ENCODE results near the gene PILRA. TPM values are rescaled to one million over a fixed set of nuclear protein-coding genes. Genes with fewer than 3 reads are reported as not detected.
"Not testable (repeated sequence)": the region's sequence is repeated elsewhere in the genome, so short reads cannot be mapped to it uniquely, and the experiment has no call there.

The PILRA gene
- total RNA-seq (2022) (0.68 TPM in 1 of 2 replicates, not detected in the other), Bru-seq, nascent RNA (percentile 16 among the genes with signal in this experiment), BruChase-seq, experiment 1, labeled RNA remaining after a 2-hour chase (percentile 28 among the genes with signal in this experiment), BruChase-seq, experiment 2, labeled RNA remaining after a 6-hour chase (percentile 26 among the genes with signal in this experiment)
- long read RNA-seq: 0 reads

DNA sequence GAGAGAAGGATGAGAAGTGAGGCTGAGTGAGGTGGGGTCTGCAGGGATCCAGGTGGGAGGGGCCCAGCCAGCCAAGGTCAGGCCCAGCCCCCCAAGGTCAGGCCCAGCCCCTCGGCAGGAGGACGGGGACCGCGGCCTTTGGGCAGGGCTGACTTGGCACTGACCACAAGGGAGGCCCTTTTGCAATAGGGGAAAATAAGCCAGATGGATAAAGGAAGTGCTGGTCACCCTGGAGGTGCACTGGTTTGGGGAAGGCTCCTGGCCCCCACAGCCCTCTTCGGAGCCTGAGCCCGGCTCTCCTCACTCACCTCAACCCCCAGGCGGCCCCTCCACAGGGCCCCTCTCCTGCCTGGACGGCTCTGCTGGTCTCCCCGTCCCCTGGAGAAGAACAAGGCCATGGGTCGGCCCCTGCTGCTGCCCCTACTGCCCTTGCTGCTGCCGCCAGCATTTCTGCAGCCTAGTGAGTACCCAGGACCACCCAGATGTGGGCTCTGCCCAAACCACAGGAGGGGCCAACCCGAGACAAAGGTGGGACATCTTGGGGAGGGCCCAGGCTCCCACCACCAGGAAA, at the start of gene PILRA:
TSS of gene PILRA (plus strand) at position 227 of the 571 bp plus-strand sequence. CDS start at position 397, 170 bp downstream.
- no peak within 1 kb of the TSS for H3K4me3 ChIP-seq (ENCODE audit: low read depth, low read length)
- no peaks in the 10 kb centered on the region for H3K36me3 ChIP-seq (ENCODE audit: control insufficient read depth, insufficient read depth, low read length)
- TF ChIP-seq, protein P1, sequence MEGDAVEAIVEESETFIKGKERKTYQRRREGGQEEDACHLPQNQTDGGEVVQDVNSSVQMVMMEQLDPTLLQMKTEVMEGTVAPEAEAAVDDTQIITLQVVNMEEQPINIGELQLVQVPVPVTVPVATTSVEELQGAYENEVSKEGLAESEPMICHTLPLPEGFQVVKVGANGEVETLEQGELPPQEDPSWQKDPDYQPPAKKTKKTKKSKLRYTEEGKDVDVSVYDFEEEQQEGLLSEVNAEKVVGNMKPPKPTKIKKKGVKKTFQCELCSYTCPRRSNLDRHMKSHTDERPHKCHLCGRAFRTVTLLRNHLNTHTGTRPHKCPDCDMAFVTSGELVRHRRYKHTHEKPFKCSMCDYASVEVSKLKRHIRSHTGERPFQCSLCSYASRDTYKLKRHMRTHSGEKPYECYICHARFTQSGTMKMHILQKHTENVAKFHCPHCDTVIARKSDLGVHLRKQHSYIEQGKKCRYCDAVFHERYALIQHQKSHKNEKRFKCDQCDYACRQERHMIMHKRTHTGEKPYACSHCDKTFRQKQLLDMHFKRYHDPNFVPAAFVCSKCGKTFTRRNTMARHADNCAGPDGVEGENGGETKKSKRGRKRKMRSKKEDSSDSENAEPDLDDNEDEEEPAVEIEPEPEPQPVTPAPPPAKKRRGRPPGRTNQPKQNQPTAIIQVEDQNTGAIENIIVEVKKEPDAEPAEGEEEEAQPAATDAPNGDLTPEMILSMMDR (IDR thresholded peaks at IDR 0.05; ENCODE audit: insufficient read depth in 1 of 2, low read depth in 1 of 2, low read length in 1 of 2, severe bottlenecking in 1 of 2, unreplicated experiment in 1 of 2): no peak
- H3K4me1 ChIP-seq: no peaks in the 10 kb centered on the region
- no peaks in the 10 kb centered on the region for H3K9me3 ChIP-seq
- intact Hi-C loops (cut with micrococcal nuclease; ENCODE audit: unreplicated experiment): no loop called here
- Mint-ChIP-seq H3K4me1 (ENCODE audit: low read depth, unreplicated experiment) (no peaks in the 10 kb centered on the region), H3K27ac (ENCODE audit: unreplicated experiment) (no peak within 1 kb of the TSS), H3K27me3 (ENCODE audit: insufficient read depth, unreplicated experiment) (no peaks in the 10 kb centered on the region), H3K9me3 (ENCODE audit: unreplicated experiment) (no peaks in the 10 kb centered on the region), H3K36me3 (ENCODE audit: insufficient read depth, unreplicated experiment) (peaks cover 26% of the 10 kb centered on the region), H3K4me3 (ENCODE audit: unreplicated experiment) (no peak within 1 kb of the TSS)
- no TSS peak for BruUV-seq (replicated peaks)
- ChIA-PET CTCF (interaction anchor here (1.6 kb wide), 1 partner anchor 34 kb away, joined by 4 read pairs; no protein-coding TSS in a partner anchor), POLR2A (no interaction called here)
- H3K27me3 ChIP-seq (replicated peaks; ENCODE audit: control insufficient read depth, insufficient read depth, low read length): no peaks in the 10 kb centered on the region
- no peak for DNase-seq

DNA sequence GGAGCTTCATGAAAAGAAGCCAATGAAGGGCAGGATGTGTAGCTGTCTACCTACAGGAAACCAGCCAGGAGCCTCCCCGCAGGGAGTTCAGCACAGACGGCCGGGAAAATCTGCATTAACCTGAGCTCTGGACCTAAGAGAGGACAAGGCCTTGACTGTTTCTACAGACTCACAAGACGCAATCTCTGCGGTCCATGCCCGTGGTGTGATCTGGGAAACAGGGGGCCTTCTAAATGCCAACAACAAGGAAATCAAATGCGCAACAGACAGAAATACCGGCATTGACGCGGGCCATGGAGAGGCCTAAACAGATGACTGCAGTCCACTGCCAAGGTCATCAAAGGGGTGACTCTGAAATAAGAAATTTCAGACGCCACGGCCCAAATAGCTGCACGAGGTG, 49.1 kb upstream of the PILRA start:
- H3K4me1 ChIP-seq; BruUV-seq (replicated peaks); H3K36me3 ChIP-seq (ENCODE audit: control insufficient read depth, insufficient read depth, low read length); POLR2A ChIA-PET; H3K27ac Mint-ChIP-seq (ENCODE audit: unreplicated experiment); H3K4me3 Mint-ChIP-seq (ENCODE audit: unreplicated experiment); CTCF ChIA-PET; DNase-seq; intact Hi-C loops (cut with micrococcal nuclease; ENCODE audit: unreplicated experiment); H3K9me3 Mint-ChIP-seq (ENCODE audit: unreplicated experiment); H3K9me3 ChIP-seq; H3K27me3 Mint-ChIP-seq (ENCODE audit: insufficient read depth, unreplicated experiment); H3K4me3 ChIP-seq (ENCODE audit: low read depth, low read length); H3K27me3 ChIP-seq (replicated peaks; ENCODE audit: control insufficient read depth, insufficient read depth, low read length); H3K4me1 Mint-ChIP-seq (ENCODE audit: low read depth, unreplicated experiment): not testable (repeated sequence)
- H3K36me3 Mint-ChIP-seq (ENCODE audit: insufficient read depth, unreplicated experiment): peaks cover 16% of the 10 kb centered on the region

DNA sequence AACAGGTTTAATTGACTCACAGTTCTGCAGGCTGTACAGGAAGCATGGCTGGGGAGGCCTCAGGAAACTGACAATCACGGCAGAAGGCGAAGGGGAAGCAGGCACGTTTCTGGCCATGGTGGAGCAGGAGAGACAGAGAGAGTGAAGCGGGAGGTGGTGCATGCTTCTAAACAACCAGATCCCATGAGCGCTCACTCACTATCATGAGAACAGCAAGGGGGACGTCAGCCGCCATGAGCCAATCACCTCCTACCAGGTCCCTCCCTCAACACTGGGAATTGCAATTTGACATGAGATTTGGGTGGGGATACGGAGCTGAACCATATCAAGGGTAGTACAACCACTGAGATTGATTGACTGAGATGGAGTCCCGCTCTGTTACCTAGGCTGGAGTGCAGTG, 47.6 kb upstream of the PILRA start:
- H3K9me3 Mint-ChIP-seq (ENCODE audit: unreplicated experiment); H3K4me1 Mint-ChIP-seq (ENCODE audit: low read depth, unreplicated experiment); H3K27me3 ChIP-seq (replicated peaks; ENCODE audit: control insufficient read depth, insufficient read depth, low read length); H3K27ac Mint-ChIP-seq (ENCODE audit: unreplicated experiment); H3K36me3 ChIP-seq (ENCODE audit: control insufficient read depth, insufficient read depth, low read length); POLR2A ChIA-PET; H3K9me3 ChIP-seq; H3K27me3 Mint-ChIP-seq (ENCODE audit: insufficient read depth, unreplicated experiment); CTCF ChIA-PET; intact Hi-C loops (cut with micrococcal nuclease; ENCODE audit: unreplicated experiment); H3K4me1 ChIP-seq; DNase-seq; H3K4me3 Mint-ChIP-seq (ENCODE audit: unreplicated experiment); BruUV-seq (replicated peaks); H3K4me3 ChIP-seq (ENCODE audit: low read depth, low read length): not testable (repeated sequence)
- H3K36me3 Mint-ChIP-seq (ENCODE audit: insufficient read depth, unreplicated experiment): peaks cover 16% of the 10 kb centered on the region

DNA sequence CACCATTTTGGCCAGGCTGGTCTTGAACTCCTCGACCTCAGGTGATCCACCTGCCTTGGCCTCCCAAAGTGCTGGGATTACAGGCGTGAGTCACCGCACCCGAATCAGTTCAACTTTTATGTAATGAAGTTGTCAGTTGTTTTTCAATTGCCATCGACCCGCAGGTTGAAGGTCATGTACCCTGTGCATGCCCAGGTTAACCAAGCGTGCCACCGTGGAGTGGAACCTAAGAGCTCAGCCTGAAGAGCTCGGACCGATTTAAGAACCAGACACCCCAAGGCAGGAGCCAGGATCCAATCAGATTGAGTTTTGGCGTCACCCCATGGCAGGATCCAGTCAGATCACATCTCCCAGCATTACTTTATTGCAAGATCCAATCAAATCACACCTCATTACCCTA, 46.4 kb upstream of the PILRA start:
- H3K27ac Mint-ChIP-seq (ENCODE audit: unreplicated experiment); POLR2A ChIA-PET; DNase-seq; H3K4me3 ChIP-seq (ENCODE audit: low read depth, low read length); CTCF ChIA-PET; H3K27me3 ChIP-seq (replicated peaks; ENCODE audit: control insufficient read depth, insufficient read depth, low read length); H3K9me3 Mint-ChIP-seq (ENCODE audit: unreplicated experiment); H3K36me3 ChIP-seq (ENCODE audit: control insufficient read depth, insufficient read depth, low read length); H3K4me1 Mint-ChIP-seq (ENCODE audit: low read depth, unreplicated experiment); H3K27me3 Mint-ChIP-seq (ENCODE audit: insufficient read depth, unreplicated experiment); intact Hi-C loops (cut with micrococcal nuclease; ENCODE audit: unreplicated experiment); H3K9me3 ChIP-seq; H3K4me1 ChIP-seq; BruUV-seq (replicated peaks); H3K4me3 Mint-ChIP-seq (ENCODE audit: unreplicated experiment): not testable (repeated sequence)
- peaks cover 16% of the 10 kb centered on the region for H3K36me3 Mint-ChIP-seq (ENCODE audit: insufficient read depth, unreplicated experiment)

DNA sequence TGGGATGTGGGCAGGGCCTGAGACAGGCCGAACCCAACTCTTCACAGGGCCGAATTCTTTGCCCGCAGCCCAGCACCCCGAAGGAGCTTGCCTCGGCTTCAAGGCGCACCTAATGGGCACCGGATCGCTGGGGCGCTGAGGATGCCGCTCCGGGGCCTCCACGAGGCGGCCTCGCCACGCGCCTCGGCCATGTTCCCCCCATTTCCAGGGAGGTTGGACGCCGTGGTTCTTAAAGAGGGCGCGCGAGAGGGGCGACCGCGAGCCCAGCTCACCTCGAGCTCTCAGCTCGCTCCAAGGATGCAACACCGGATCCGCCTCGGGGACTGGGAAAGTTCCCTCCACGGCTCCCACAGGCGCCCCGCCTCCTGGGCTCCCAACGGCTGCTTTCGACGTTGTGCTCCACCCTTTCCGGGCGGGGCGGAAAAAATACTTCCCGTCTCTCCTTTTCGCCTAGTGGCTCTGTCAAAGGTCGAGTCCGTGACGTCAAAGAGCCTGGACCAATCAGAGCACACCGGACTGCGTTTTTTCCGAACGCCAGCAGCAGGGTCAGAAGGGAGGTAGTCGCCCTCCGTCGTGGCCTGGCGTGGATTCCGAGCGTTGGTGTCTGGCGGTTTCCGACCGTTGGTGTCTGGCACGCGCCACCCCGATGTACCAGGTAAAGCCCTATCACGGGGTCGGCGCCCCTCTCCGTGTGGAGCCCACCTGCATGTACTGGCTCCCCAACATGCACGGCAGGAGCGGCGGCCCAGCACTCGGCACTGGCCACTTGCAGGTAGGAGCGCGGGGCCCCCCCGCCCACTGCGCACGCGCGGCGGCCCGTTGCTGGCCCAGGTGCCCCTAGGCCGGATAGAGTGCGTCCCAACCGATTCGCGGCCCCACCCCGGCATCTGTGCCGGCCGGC, 37.5 kb upstream of the PILRA start:
- H3K27me3 ChIP-seq (replicated peaks; ENCODE audit: control insufficient read depth, insufficient read depth, low read length); H3K36me3 ChIP-seq (ENCODE audit: control insufficient read depth, insufficient read depth, low read length); POLR2A ChIA-PET; H3K4me1 ChIP-seq; H3K9me3 ChIP-seq; H3K4me1 Mint-ChIP-seq (ENCODE audit: low read depth, unreplicated experiment); H3K9me3 Mint-ChIP-seq (ENCODE audit: unreplicated experiment); H3K27me3 Mint-ChIP-seq (ENCODE audit: insufficient read depth, unreplicated experiment): not testable (repeated sequence)
- intact Hi-C loops (cut with micrococcal nuclease; ENCODE audit: unreplicated experiment): loop anchor here (5.0 kb wide), 1 partner anchor 69 kb away; no protein-coding TSS in a partner anchor
- TSS peak; percentile 39 for BruUV-seq (replicated peaks)
- H3K4me3 Mint-ChIP-seq (ENCODE audit: unreplicated experiment): peak overlapping the region; percentile 89
- peak; percentile 95 to 97 for DNase-seq
- CTCF ChIA-PET: interaction anchor here (1.0 kb wide), 1 partner anchor 60 kb away, joined by 4 read pairs; no protein-coding TSS in a partner anchor
- peaks cover 49% of the 10 kb centered on the region for H3K36me3 Mint-ChIP-seq (ENCODE audit: insufficient read depth, unreplicated experiment)
- peak overlapping the region; percentile 97 for H3K27ac Mint-ChIP-seq (ENCODE audit: unreplicated experiment)
- H3K4me3 ChIP-seq (ENCODE audit: low read depth, low read length): peak overlapping the region; percentile 95

DNA sequence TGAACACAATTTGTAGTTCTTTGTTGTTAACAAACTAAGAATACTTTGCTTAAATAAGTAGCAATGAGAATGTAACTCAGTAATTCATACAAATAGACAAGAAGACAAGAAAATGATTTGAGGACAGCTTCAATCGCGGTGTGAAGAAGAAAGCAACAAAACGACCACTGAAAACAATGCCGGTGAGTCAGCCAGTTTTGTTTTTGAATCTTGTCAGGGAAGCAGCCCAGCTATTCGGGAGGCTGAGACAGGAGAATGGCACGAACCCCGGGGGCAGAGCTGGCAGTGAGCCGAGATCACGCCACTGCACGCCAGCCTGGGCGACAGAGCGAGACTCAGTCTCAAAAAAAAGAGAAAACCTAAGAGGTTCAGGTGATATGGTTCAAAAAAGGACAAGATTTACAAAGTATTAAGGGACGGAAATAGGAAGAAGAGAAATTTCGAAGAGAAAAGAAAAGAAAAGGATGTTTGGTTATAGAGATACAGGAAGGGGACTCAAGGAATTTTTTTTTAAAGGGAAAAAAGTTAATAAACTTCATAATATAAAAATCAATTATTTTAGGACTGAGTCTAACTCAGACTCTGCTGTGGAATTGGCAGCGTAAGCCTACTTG, 35.1 kb upstream of the PILRA start:
- intact Hi-C loops (cut with micrococcal nuclease; ENCODE audit: unreplicated experiment): loop anchor here (5.0 kb wide), 1 partner anchor 71 kb away; no protein-coding TSS in a partner anchor
- H3K27me3 ChIP-seq (replicated peaks; ENCODE audit: control insufficient read depth, insufficient read depth, low read length); POLR2A ChIA-PET; H3K27ac Mint-ChIP-seq (ENCODE audit: unreplicated experiment); H3K36me3 ChIP-seq (ENCODE audit: control insufficient read depth, insufficient read depth, low read length); H3K4me3 Mint-ChIP-seq (ENCODE audit: unreplicated experiment); H3K9me3 Mint-ChIP-seq (ENCODE audit: unreplicated experiment); H3K4me3 ChIP-seq (ENCODE audit: low read depth, low read length); H3K9me3 ChIP-seq; H3K4me1 ChIP-seq; DNase-seq; H3K27me3 Mint-ChIP-seq (ENCODE audit: insufficient read depth, unreplicated experiment); CTCF ChIA-PET: not testable (repeated sequence)
- peaks cover 16% of the 10 kb centered on the region for H3K4me1 Mint-ChIP-seq (ENCODE audit: low read depth, unreplicated experiment)
- peaks cover 71% of the 10 kb centered on the region for H3K36me3 Mint-ChIP-seq (ENCODE audit: insufficient read depth, unreplicated experiment)
- BruUV-seq (replicated peaks): TSS peak; percentile 18
